GM23338 (cell line): ENCODE data around the gene NFIC. TPM values are rescaled to one million over a fixed set of nuclear protein-coding genes. Genes with fewer than 3 reads are reported as not detected.

Source experiments
- ATAC-seq: fragments of 200-7000 bp; cut with Tn5 transposase; 3 replicates; pipeline ENCODE4 v1.9.1; 2020
- DNase-seq: peaks from one replicate; pipeline ENCODE4 v3.0.0-alpha.2; 2015; ENCODE audit warnings: low spot score
- H2AFZ ChIP-seq: fragments of 200-600 bp; sonication (generic); 2 replicates; pipeline ENCODE4 v1.8.0; 2016; ENCODE audit warnings: antibody characterized with exemption, mild to moderate bottlenecking, moderate library complexity
- H3F3A ChIP-seq: fragments of 200-600 bp; sonication (generic); replicated peaks from 2 replicates; pipeline ENCODE4 v1.8.0; 2017; ENCODE audit warnings: antibody characterized with exemption, mixed run types, low read depth
- H3K27ac ChIP-seq: fragments of 200-600 bp; sonication (generic); 2 replicates; pipeline ENCODE4 v1.6.1; 2016; ENCODE audit warnings: low read depth
- H3K27me3 ChIP-seq: fragments of 200-600 bp; sonication (generic); 2 replicates; pipeline ENCODE4 v1.8.0; 2016; ENCODE audit warnings: mild to moderate bottlenecking, mixed run types, moderate library complexity; ENCODE audit not compliant: insufficient read depth
- H3K36me3 ChIP-seq: fragments of 200-600 bp; sonication (generic); 2 replicates; pipeline ENCODE4 v1.8.0; 2016; ENCODE audit warnings: mild to moderate bottlenecking; ENCODE audit not compliant: insufficient read depth
- H3K4me1 ChIP-seq: fragments of 200-600 bp; sonication (generic); 2 replicates; pipeline ENCODE4 v1.8.0; 2016; ENCODE audit warnings: mild to moderate bottlenecking, moderate library complexity; ENCODE audit not compliant: insufficient read depth
- H3K4me2 ChIP-seq: fragments of 200-600 bp; sonication (generic); 2 replicates; pipeline ENCODE4 v1.7.1; 2017; ENCODE audit warnings: mixed run types
- H3K4me3 ChIP-seq: fragments of 200-600 bp; sonication (generic); 2 replicates; pipeline ENCODE4 v1.6.1; 2016; ENCODE audit warnings: mixed run types
- H3K79me2 ChIP-seq: fragments of 200-600 bp; sonication (generic); replicated peaks from 2 replicates; pipeline ENCODE4 v1.8.0; 2017; ENCODE audit warnings: mild to moderate bottlenecking; ENCODE audit not compliant: insufficient read depth
- H3K9me2 ChIP-seq: fragments of 200-600 bp; sonication (generic); 2 replicates; pipeline ENCODE4 v1.8.0; 2017; ENCODE audit not compliant: insufficient read depth
- H4K20me1 ChIP-seq: fragments of 200-600 bp; sonication (generic); replicated peaks from 2 replicates; pipeline ENCODE4 v1.8.0; 2017; ENCODE audit warnings: mild to moderate bottlenecking; ENCODE audit not compliant: insufficient read depth
- H3K27ac Mint-ChIP-seq: 2 replicates; pipeline ENCODE4 v1.8.0; 2020; ENCODE audit warnings: inconsistent platforms, mild to moderate bottlenecking, moderate library complexity, mixed read lengths
- H3K27me3 Mint-ChIP-seq: 3 replicates; pipeline ENCODE4 v1.8.0; 2022; ENCODE audit warnings: low read depth, mild to moderate bottlenecking, moderate library complexity, mixed read lengths, inconsistent platforms; ENCODE audit not compliant: insufficient read depth, poor library complexity
- H3K36me3 Mint-ChIP-seq: 3 replicates; pipeline ENCODE4 v1.8.0; 2021; ENCODE audit warnings: low read depth, mild to moderate bottlenecking, inconsistent platforms, moderate library complexity, mixed read lengths
- H3K4me1 Mint-ChIP-seq: 3 replicates; pipeline ENCODE4 v1.8.0; 2020; ENCODE audit warnings: mild to moderate bottlenecking, inconsistent platforms, mixed read lengths
- H3K4me3 Mint-ChIP-seq: 3 replicates; pipeline ENCODE4 v1.8.0; 2021; ENCODE audit warnings: moderate library complexity, mild to moderate bottlenecking, inconsistent platforms, mixed read lengths
- H3K9me3 Mint-ChIP-seq: 3 replicates; pipeline ENCODE4 v1.8.0; 2020; ENCODE audit warnings: moderate library complexity, mild to moderate bottlenecking, inconsistent platforms, mixed read lengths
- CREB1 ChIP-seq: fragments of 250-450 bp; sonication (Bioruptor Pico); IDR thresholded peaks from 2 replicates; pipeline ENCODE4 v1.5.0; 2020; ENCODE audit warnings: low read depth, mild to moderate bottlenecking, moderate library complexity
- NANOG ChIP-seq: IDR thresholded peaks from 2 replicates; pipeline ENCODE4 v1.6.1; 2016; ENCODE audit warnings: antibody characterized with exemption, borderline replicate concordance
- POLR2AphosphoS5 ChIP-seq: IDR thresholded peaks from 2 replicates; pipeline ENCODE4 v1.6.1; 2016; ENCODE audit warnings: antibody characterized with exemption, low read depth
- STAT1 ChIP-seq: IDR thresholded peaks from one replicate; pipeline ENCODE4 v1.6.1; 2016; ENCODE audit warnings: antibody characterized with exemption; ENCODE audit not compliant: unreplicated experiment
- ZNF114 ChIP-seq: fragments of 250-450 bp; sonication (Bioruptor Pico); IDR thresholded peaks from 2 replicates; pipeline ENCODE4 v1.5.0; 2020; ENCODE audit warnings: mild to moderate bottlenecking, moderate library complexity
- polyA plus RNA-seq: library from polyadenylated mRNA; unstranded; fragments of >200 nt; fragmentation: Nextera tagmentation; extraction: Ambion mirVana; gene quantifications from 2 replicates; pipeline ENCODE4 v1.2.1, GENCODE V29; 2016
- total RNA-seq: library from RNA; depleted of rRNA; stranded (reverse); fragments of >200 nt; shearing (Covaris generic); gene quantifications from 2 replicates; pipeline ENCODE4 v1.2.3, GENCODE V29; 2014
- TF ChIP-seq, protein P1 (sequence below): fragments of 250-450 bp; sonication (Bioruptor Pico); IDR thresholded peaks from 2 replicates; pipeline ENCODE4 v1.5.0; 2020; ENCODE audit warnings: mild to moderate bottlenecking, moderate library complexity
- TF ChIP-seq, protein P2 (sequence below): IDR thresholded peaks from 2 replicates; pipeline ENCODE4 v1.6.1; 2016; ENCODE audit warnings: antibody characterized with exemption

The NFIC gene
- total and polyA plus RNA-seq, 2 experiments from 2014 or later, result 1.3 to 5.3 TPM

- TF ChIP-seq, protein P1, sequence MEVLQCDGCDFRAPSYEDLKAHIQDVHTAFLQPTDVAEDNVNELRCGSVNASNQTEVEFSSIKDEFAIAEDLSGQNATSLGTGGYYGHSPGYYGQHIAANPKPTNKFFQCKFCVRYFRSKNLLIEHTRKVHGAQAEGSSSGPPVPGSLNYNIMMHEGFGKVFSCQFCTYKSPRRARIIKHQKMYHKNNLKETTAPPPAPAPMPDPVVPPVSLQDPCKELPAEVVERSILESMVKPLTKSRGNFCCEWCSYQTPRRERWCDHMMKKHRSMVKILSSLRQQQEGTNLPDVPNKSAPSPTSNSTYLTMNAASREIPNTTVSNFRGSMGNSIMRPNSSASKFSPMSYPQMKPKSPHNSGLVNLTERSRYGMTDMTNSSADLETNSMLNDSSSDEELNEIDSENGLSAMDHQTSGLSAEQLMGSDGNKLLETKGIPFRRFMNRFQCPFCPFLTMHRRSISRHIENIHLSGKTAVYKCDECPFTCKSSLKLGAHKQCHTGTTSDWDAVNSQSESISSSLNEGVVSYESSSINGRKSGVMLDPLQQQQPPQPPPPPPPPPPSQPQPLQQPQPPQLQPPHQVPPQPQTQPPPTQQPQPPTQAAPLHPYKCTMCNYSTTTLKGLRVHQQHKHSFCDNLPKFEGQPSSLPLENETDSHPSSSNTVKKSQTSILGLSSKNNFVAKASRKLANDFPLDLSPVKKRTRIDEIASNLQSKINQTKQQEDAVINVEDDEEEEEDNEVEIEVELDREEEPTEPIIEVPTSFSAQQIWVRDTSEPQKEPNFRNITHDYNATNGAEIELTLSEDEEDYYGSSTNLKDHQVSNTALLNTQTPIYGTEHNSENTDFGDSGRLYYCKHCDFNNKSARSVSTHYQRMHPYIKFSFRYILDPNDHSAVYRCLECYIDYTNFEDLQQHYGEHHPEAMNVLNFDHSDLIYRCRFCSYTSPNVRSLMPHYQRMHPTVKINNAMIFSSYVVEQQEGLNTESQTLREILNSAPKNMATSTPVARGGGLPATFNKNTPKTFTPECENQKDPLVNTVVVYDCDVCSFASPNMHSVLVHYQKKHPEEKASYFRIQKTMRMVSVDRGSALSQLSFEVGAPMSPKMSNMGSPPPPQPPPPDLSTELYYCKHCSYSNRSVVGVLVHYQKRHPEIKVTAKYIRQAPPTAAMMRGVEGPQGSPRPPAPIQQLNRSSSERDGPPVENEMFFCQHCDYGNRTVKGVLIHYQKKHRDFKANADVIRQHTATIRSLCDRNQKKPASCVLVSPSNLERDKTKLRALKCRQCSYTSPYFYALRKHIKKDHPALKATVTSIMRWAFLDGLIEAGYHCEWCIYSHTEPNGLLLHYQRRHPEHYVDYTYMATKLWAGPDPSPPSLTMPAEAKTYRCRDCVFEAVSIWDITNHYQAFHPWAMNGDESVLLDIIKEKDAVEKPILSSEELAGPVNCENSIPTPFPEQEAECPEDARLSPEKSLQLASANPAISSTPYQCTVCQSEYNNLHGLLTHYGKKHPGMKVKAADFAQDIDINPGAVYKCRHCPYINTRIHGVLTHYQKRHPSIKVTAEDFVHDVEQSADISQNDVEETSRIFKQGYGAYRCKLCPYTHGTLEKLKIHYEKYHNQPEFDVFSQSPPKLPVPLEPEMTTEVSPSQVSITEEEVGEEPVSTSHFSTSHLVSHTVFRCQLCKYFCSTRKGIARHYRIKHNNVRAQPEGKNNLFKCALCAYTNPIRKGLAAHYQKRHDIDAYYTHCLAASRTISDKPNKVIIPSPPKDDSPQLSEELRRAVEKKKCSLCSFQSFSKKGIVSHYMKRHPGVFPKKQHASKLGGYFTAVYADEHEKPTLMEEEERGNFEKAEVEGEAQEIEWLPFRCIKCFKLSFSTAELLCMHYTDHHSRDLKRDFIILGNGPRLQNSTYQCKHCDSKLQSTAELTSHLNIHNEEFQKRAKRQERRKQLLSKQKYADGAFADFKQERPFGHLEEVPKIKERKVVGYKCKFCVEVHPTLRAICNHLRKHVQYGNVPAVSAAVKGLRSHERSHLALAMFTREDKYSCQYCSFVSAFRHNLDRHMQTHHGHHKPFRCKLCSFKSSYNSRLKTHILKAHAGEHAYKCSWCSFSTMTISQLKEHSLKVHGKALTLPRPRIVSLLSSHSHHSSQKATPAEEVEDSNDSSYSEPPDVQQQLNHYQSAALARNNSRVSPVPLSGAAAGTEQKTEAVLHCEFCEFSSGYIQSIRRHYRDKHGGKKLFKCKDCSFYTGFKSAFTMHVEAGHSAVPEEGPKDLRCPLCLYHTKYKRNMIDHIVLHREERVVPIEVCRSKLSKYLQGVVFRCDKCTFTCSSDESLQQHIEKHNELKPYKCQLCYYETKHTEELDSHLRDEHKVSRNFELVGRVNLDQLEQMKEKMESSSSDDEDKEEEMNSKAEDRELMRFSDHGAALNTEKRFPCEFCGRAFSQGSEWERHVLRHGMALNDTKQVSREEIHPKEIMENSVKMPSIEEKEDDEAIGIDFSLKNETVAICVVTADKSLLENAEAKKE (CRISPR knock-in tag), result no peak
- TF ChIP-seq STAT1, result no peak
Measured at GRCh38 chr19:3516675-3517207, 150.4 kb downstream of the NFIC start (continued).

GRCh38 chr19:3517638-3518037, 151.3 kb downstream of the NFIC start:
- H3K27me3 Mint-ChIP-seq, result peaks cover 11% of the 10 kb centered on the region
- Histone ChIP-seq H3K79me2 (peaks cover 62% of the 10 kb centered on the region), H3K4me1 (peaks cover 29% of the 10 kb centered on the region), H3K9me2 (no peaks in the 10 kb centered on the region), H3K27me3 (no peaks in the 10 kb centered on the region), H3K36me3 (no peaks in the 10 kb centered on the region), H2AFZ (no peak overlapping the region), H4K20me1 (no peaks in the 10 kb centered on the region; the same call in 1 of the 2 replicates), H3F3A (no peaks in the 10 kb centered on the region), H3K27ac (peak overlapping the region; percentile 11; the same call in 1 of the 2 replicates), H3K4me2 (no peak overlapping the region), H3K4me3 (no peak overlapping the region)
- peaks cover 41% of the 10 kb centered on the region for H3K4me1 Mint-ChIP-seq
- H3K36me3 Mint-ChIP-seq, result peaks cover 9% of the 10 kb centered on the region
- DNase-seq (no peak), ATAC-seq (no peak)
- no peak overlapping the region for H3K4me3 Mint-ChIP-seq
- TF ChIP-seq, protein P2, sequence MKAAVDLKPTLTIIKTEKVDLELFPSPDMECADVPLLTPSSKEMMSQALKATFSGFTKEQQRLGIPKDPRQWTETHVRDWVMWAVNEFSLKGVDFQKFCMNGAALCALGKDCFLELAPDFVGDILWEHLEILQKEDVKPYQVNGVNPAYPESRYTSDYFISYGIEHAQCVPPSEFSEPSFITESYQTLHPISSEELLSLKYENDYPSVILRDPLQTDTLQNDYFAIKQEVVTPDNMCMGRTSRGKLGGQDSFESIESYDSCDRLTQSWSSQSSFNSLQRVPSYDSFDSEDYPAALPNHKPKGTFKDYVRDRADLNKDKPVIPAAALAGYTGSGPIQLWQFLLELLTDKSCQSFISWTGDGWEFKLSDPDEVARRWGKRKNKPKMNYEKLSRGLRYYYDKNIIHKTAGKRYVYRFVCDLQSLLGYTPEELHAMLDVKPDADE, result no peak
- no peak for TF ChIP-seq NANOG
- TF ChIP-seq POLR2AphosphoS5, result no peak
- TF ChIP-seq CREB1 (CRISPR knock-in tag), result no peak
- no peak for TF ChIP-seq ZNF114 (CRISPR knock-in tag)
- no peaks in the 10 kb centered on the region; the same call in 1 of the 3 replicates for H3K9me3 Mint-ChIP-seq
- no peak overlapping the region; the same call in 1 of the 2 replicates for H3K27ac Mint-ChIP-seq
